ENCODE results near the gene C1QTNF1. TPM values are rescaled to one million over a fixed set of nuclear protein-coding genes. Genes with fewer than 3 reads are reported as not detected.
A peak's percentile ranks its signal among the peaks of the same experiment; 100 is the strongest.

Gene C1QTNF1
- polyA plus RNA-seq, 1 of the 3 experiments (the other 2 are of a cell fraction): 14.3 TPM

DNA sequence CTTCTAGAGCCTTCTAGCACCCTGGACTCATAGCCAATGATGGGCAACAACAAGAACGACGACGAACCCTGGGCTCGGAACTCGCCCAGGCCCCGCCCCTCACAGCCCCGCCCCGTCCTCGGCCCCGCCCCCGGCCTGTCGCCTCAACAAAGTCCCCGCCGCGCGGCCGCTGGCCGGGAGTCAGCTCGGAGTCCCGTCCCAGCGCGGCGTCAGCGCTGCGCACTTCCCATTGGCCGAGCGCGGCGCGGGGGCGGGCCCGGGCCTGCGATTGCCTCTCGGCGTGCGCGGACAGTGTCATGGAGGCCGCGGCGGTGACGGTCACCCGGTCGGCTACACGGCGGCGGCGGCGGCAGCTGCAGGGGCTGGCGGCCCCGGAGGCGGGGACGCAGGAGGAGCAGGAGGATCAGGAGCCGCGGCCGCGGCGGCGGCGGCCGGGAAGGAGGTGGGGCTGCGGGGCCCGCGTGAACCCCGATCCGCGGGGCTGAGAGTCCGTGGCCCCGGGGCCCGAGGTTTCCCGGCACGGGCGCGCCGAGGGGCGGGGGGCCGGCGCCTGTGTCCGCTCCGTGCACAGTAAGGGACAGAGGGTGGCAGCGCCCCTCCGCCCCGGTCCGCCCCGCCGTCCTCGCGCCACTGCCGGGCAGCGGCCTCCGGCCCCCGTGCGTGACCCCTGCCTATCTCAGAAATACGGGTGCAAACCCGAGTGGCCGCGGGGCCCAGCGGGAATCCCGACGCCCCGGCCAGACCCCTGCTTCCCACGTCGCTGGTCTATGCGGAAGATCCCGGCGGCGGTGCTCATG is 50.9 kb downstream of the C1QTNF1 start, which contains the start of gene ENGASE:
Gene ENGASE, plus strand, starts transcription at position 176 of the 797 bp plus-strand sequence. Its CDS starts 121 bp downstream, at position 297.
- H3K27ac ChIP-seq (ENCODE audit: low read depth in 2 of 2, low read length in 1 of 2): peak within 1 kb of the TSS in 1 of 2 experiments; percentile 29; a peak in 1 of 4 replicates

More for the DNA sequence above, 50.9 kb downstream of the C1QTNF1 start, which contains the start of gene ENGASE:
- H3K27me3 ChIP-seq (ENCODE audit: insufficient read depth): no peaks in the 10 kb centered on the region; the same call in 1 of the 2 replicates
- peak; percentile 100 for DNase-seq
- peak within 1 kb of the TSS; percentile 71 for H3K9ac ChIP-seq
- H3K9me2 ChIP-seq: no peaks in the 10 kb centered on the region
- TF ChIP-seq GATA2 (CRISPR knock-in tag; IDR thresholded peaks at IDR 0.05): no peak
- no peak for TF ChIP-seq REST (IDR thresholded peaks at IDR 0.05; ENCODE audit: low read depth, low read length)
- TF ChIP-seq RXRA (IDR thresholded peaks at IDR 0.05; ENCODE audit: borderline replicate concordance, low read depth): no peak
- TF ChIP-seq NRF1 (IDR thresholded peaks at IDR 0.05; ENCODE audit: low read depth, low read length): peak; percentile 65
- peak; percentile 73 for TF ChIP-seq MAX (IDR thresholded peaks at IDR 0.05; ENCODE audit: low read depth)
- TF ChIP-seq JUND (IDR thresholded peaks at IDR 0.05): no peak
- TF ChIP-seq EP300 (IDR thresholded peaks at IDR 0.05; ENCODE audit: borderline replicate concordance in 1 of 2, low read depth in 1 of 2, low read length in 1 of 2): no peak
- peak; percentile 78; the same call in 1 of the 2 replicates for TF ChIP-seq RFX5 (IDR thresholded peaks at IDR 0.05; ENCODE audit: low read length)
- TF ChIP-seq POLR2AphosphoS5 (IDR thresholded peaks at IDR 0.05; ENCODE audit: low read depth, low read length): peak; percentile 42; the same call in 1 of the 2 replicates
- TF ChIP-seq YY1 (IDR thresholded peaks at IDR 0.05; ENCODE audit: low read depth): peak; percentile 79
- peak; percentile 92 for TF ChIP-seq MXI1 (IDR thresholded peaks at IDR 0.05; ENCODE audit: low read depth, low read length)
- TF ChIP-seq RAD21 (IDR thresholded peaks at IDR 0.05; ENCODE audit: low read length): no peak
- TF ChIP-seq FOSL2 (IDR thresholded peaks at IDR 0.05; ENCODE audit: borderline replicate concordance, low read depth): no peak
- TF ChIP-seq TAF1 (IDR thresholded peaks at IDR 0.05; ENCODE audit: borderline replicate concordance, low read depth, low read length): peak; percentile 79
- WGBS (ENCODE audit: low lambda C conversion rate): 1% methylated on average over 32 of the region's 106 CpGs
- H3K4me1 ChIP-seq (ENCODE audit: control insufficient read depth in 1 of 2, insufficient read depth in 2 of 2, low read depth in 1 of 2, low read length in 1 of 2): peaks cover 0 to 7% of the 10 kb centered on the region in 2 experiments; a peak in 1 of 4 replicates
- peaks cover 4% of the 10 kb centered on the region; the same call in 1 of the 2 replicates for H3K79me2 ChIP-seq (ENCODE audit: insufficient read depth)
- peak within 1 kb of the TSS; percentile 86 for H2AFZ ChIP-seq (ENCODE audit: low read depth)
- no peaks in the 10 kb centered on the region for H3K9me3 ChIP-seq
- peak within 1 kb of the TSS; percentile 99 for H3K4me2 ChIP-seq
- POLR2A ChIA-PET: interaction anchor here (0.6 to 1.6 kb wide), 7 partner anchors 10 to 231 kb away, joined by 3 to 6 read pairs (median 3); no protein-coding TSS in a partner anchor
- peaks cover 0 to 14% of the 10 kb centered on the region in 2 experiments for H3K36me3 ChIP-seq (replicated peaks in 1 of 2; ENCODE audit: control insufficient read depth in 1 of 2, insufficient read depth in 2 of 2, low read length in 1 of 2)
- CTCF ChIA-PET: interaction anchor here (0.6 to 5.7 kb wide), 18 partner anchors 8 to 326 kb away, joined by 3 to 41 read pairs (median 4); no protein-coding TSS in a partner anchor
- H3K4me3 ChIP-seq (ENCODE audit: low read depth in 2 of 2, low read length in 1 of 2): peak within 1 kb of the TSS; percentile 65 to 85
- H3F3A ChIP-seq (replicated peaks; ENCODE audit: insufficient read depth): peaks cover 3% of the 10 kb centered on the region
- H4K20me1 ChIP-seq (ENCODE audit: insufficient read depth): no peaks in the 10 kb centered on the region

Data from SK-N-SH (cell line).